DOHH2 (cell line): ENCODE results near the gene TSKU.

Experiments used
- CTCF ChIP-seq: fragments of 200-600 bp; sonication (generic); IDR thresholded peaks from one replicate; pipeline ENCODE4 v1.5.1; 2014; ENCODE audit warnings: antibody characterized with exemption, mild to moderate bottlenecking, low read depth, low read length; ENCODE audit not compliant: poor library complexity, severe bottlenecking
- EZH2phosphoT487 ChIP-seq: fragments of 200-600 bp; sonication (generic); IDR thresholded peaks from 2 replicates; pipeline ENCODE4 v1.6.1; 2017; ENCODE audit warnings: borderline replicate concordance, mild to moderate bottlenecking, antibody characterized with exemption, low read length, moderate library complexity, mixed read lengths

DNA sequence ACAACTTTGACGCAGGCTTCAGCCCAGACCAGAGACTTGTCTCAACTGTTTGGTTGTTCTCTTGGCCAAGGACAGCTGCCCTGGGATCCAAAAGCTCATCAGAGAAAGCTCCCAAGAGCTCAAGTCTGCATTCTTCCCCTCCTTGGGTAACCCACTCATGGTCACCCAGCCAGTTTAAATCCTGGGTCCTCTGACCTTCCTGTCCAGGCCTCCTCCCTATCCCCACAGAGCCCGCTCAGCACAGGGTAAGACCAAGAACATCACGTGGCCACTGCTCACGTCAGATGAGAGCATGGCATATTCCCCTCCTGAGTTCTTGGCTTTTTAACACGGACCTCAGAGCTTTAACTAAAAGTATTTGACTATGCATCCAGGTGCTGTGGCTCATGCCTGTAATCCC is 25.8 kb downstream of the TSKU start:
- TF ChIP-seq CTCF, result no peak
- TF ChIP-seq EZH2phosphoT487, result no peak
